Stimulated activated effector memory CD8-positive, alpha-beta T cell treated with anti-CD3 and anti-CD28 coated beads, Interleukin-12 subunit alpha, Interleukin-12 subunit beta, amount 100 ng/mL, for 72 hours (primary cell): ENCODE measurements around the gene SLIT1.
"Not testable (repeated sequence)": the region's sequence is repeated elsewhere in the genome, so short reads cannot be mapped to it uniquely, and the experiment has no call there.

Experiments used
- ATAC-seq: fragments of 150-1000 bp; cut with Tn5 transposase; 2 replicates; pipeline ENCODE4 v1.10.0; 2021
- DNase-seq, 2 donors: peaks; one replicate each; pipeline ENCODE4 v3.0.0; 2021 to 2022; ENCODE audit warnings: low spot score in 2 of 2
- H3K27ac Mint-ChIP-seq: one replicate; pipeline ENCODE4 v1.8.0; 2022; ENCODE audit warnings: mild to moderate bottlenecking, mixed read lengths
- H3K36me3 Mint-ChIP-seq: one replicate; pipeline ENCODE4 v1.8.0; 2022; ENCODE audit warnings: mild to moderate bottlenecking, mixed read lengths
- H3K4me1 Mint-ChIP-seq: one replicate; pipeline ENCODE4 v1.8.0; 2022; ENCODE audit warnings: mixed read lengths
- H3K4me3 Mint-ChIP-seq: one replicate; pipeline ENCODE4 v1.8.0; 2022; ENCODE audit warnings: mild to moderate bottlenecking, mixed read lengths
- H3K9me3 Mint-ChIP-seq: one replicate; pipeline ENCODE4 v1.8.0; 2022; ENCODE audit warnings: mixed read lengths

SLIT1 gene

DNA sequence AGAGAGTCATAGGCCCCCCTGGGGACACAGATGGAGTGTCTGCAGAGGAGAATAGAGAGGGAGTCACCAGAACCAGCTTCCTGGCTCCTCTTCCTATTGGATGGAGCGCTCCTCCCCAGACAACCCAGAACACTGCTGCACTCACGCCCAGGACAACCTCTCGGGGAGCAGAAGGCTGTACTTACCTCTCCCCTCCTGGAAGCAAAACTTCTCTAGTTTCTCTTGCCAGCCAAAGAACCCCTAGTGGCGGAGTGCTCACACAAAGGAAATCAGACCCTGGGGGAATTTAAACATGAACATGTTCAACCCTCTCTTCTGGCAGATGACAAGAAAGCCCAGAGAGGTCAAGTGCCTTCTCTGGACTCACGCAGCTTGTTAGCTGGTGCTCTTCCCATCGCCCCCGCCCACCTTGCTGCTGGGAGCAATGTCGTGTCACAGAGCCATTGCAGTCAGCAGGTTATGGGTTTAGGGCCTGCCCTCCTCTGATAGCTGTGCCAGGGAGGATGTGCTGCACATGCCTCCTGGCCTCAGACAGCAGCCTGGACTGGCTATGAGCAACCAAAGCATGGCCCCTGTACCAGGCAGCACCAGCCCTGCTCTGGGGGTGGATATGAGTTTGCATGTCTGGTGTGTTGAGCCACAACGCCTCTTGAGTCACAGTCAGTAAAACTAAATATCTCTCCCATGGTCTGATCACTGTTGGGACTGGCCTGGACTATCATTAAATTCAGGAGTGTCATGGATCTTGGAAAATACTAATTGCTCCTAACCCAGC is 84.4 kb downstream of the SLIT1 start:
- ATAC-seq = peak; percentile 43

DNA sequence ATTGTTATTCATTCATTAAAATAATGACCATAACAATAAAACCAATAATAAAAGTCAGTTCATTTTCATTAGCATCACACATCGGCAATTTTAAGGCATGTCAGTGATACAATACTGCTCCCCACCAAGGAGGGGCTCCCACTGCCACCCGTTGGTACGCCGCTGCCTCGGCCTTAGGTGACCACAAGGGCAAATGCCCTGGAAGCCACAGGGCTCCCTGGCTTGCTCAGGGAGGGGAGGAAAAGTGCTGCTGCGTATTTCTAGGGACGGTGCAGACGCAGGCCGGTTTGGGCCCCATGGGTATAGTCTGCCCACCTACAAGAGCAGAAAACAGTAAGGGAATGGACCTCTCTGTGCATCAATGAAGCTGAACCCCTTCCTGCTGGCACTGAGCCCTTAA is 85.1 kb downstream of the SLIT1 start:
- no peak overlapping the region for H3K4me3 Mint-ChIP-seq
- DNase-seq (no peak), ATAC-seq (no peak)
- peaks cover 6% of the 10 kb centered on the region for H3K36me3 Mint-ChIP-seq
- peaks cover 41% of the 10 kb centered on the region for H3K4me1 Mint-ChIP-seq
- no peaks in the 10 kb centered on the region for H3K9me3 Mint-ChIP-seq
- H3K27ac Mint-ChIP-seq = no peak overlapping the region

More for the DNA sequence above, 84.4 kb downstream of the SLIT1 start:
- DNase-seq = no peak
- H3K4me1 Mint-ChIP-seq = peaks cover 34% of the 10 kb centered on the region
- H3K36me3 Mint-ChIP-seq = peaks cover 2% of the 10 kb centered on the region
- no peak overlapping the region for H3K4me3 Mint-ChIP-seq
- H3K27ac Mint-ChIP-seq = no peak overlapping the region
- H3K9me3 Mint-ChIP-seq = no peaks in the 10 kb centered on the region

DNA sequence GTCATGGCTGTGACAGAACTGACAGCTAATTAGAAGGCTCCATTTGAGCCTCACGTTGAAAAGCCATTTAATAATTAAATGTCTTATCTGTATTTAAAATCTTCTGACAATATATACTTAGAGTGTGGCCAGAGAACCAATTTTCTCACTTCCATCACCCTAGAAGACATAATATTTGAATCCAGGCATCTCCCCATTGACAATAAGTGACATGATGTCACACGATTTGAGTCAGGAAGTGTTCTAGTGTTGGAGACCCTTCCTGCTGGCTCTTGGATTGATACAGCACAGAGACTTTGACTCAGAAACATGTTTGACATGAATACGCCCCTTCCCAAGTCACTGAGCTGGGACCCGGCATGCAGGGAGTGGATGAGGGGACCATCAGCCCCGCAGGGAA is 85.9 kb downstream of the SLIT1 start:
- no peak for DNase-seq
- no peak for ATAC-seq
- Mint-ChIP-seq H3K9me3 (no peaks in the 10 kb centered on the region), H3K4me1 (peaks cover 48% of the 10 kb centered on the region), H3K27ac (no peak overlapping the region), H3K36me3 (peaks cover 6% of the 10 kb centered on the region), H3K4me3 (no peak overlapping the region)

DNA sequence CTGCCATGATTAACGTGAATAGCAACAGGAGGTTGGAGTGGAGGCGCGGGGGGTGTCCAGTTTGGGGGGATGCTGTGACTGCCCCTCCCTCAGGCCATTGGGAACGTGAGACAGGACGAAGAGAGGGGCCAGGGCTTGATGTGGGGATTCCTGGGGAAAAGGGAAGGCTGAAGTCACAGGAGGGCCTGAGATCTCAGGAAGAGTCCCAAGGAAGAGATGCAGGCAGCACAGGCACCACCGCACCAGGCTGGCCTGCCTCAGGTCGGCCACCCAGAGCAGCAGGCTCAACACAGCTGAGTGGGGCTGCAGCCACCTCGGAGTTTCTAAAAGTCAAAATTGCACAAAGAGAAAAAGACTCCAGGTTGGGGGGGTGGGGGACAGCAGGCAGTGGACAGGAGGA is 86.7 kb downstream of the SLIT1 start:
- Mint-ChIP-seq H3K4me3 (no peak overlapping the region), H3K4me1 (peaks cover 49% of the 10 kb centered on the region), H3K36me3 (peaks cover 6% of the 10 kb centered on the region), H3K9me3 (no peaks in the 10 kb centered on the region), H3K27ac (no peak overlapping the region)
- ATAC-seq (no peak), DNase-seq (no peak)

DNA sequence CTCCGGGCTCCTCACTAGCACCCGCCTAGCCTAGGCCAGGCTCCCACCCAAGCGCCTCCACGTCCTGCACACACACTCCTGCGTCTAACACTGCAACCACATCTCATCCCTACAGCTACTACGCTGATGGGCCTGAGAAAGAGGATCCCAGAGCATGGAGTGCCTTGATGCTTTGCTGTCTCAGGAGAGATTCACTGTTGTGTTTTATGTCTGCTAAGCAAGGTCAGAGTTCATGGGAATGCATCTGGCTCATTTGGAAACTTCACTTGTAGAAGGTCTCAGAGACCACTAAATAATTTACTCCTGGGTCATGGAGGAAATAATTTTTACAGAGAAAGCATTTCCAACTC is 88.7 kb downstream of the SLIT1 start:
- peak overlapping the region; percentile 61 for H3K4me3 Mint-ChIP-seq
- H3K27ac Mint-ChIP-seq = no peak overlapping the region
- peaks cover 6% of the 10 kb centered on the region for H3K36me3 Mint-ChIP-seq
- ATAC-seq (no peak), DNase-seq (no peak)
- peaks cover 54% of the 10 kb centered on the region for H3K4me1 Mint-ChIP-seq
- H3K9me3 Mint-ChIP-seq = no peaks in the 10 kb centered on the region

DNA sequence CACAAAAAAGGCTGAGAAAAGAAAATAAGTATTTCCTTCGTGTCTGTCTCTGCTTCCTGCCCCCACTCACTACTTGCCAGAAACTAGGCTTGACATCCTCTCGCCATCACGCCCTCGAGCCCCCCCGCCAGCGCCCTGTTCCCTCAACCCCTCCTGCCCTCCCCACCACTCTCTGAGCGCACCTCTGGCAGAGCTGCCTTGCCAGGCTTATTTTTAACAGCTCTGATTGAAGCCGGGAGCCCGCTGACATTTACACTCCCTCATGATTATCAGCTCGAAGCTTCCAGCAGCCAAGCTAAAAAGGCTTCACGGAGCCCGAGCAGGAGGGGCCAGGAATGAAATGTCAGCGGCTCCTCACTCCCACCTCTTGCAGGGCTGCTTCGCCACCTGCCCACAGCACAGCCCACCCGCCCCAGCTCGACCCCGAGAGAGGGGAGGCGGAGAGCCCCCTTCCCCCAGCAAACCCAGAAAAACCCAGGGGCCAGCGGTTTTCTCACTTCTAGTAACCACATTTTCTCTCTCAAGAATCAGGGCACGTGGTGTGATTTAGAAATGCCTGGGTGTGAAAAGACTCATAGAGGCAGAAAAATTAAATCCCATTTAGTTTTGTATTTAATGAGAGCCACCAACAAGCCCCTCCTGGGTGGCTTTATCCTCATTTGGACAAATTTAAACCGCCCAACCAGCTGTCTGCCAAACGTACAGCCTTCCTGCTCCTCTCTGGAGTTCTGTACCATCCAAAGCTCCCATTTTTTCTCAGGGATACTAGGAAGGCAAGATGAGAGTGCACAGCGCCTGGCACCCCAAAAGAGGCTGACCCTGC is 89.3 kb downstream of the SLIT1 start:
- DNase-seq = peak; percentile 10 to 68
- Mint-ChIP-seq H3K9me3 (no peaks in the 10 kb centered on the region), H3K4me1 (peaks cover 50% of the 10 kb centered on the region), H3K4me3 (peak overlapping the region; percentile 61), H3K36me3 (peaks cover 6% of the 10 kb centered on the region), H3K27ac (no peak overlapping the region)
- peak; percentile 76 for ATAC-seq

DNA sequence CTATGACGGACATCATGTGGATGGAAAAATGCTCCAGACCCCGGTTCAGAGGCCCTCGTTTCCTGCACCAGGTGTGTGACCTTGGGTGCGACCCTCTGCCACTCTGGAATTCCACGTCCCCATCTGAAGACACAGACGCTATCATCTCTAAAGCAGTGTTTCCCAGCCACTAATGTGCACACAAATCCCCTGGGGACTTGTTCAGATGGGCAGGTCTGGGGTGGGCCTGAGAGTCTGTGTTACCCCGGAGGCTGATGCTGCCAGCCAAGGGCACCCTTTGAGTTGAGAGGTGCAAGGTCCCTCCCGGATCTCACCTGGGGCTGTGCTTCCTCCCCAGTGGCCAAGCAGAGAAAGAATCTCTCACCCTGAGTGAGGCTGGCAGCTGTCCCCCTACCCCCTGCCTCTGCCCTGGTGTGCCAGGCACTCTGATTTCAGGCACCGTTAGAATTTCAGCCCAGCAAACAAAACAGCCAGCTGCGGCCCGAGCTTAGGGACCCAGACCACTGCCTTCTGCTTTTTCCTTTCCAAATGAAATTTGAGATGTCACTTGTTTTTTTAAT is 90.0 kb downstream of the SLIT1 start:
- peak; percentile 42 for ATAC-seq
- Mint-ChIP-seq H3K27ac (no peak overlapping the region), H3K4me1 (peaks cover 50% of the 10 kb centered on the region), H3K4me3 (peak overlapping the region; percentile 61), H3K36me3 (peaks cover 6% of the 10 kb centered on the region), H3K9me3 (no peaks in the 10 kb centered on the region)
- no peak for DNase-seq

DNA sequence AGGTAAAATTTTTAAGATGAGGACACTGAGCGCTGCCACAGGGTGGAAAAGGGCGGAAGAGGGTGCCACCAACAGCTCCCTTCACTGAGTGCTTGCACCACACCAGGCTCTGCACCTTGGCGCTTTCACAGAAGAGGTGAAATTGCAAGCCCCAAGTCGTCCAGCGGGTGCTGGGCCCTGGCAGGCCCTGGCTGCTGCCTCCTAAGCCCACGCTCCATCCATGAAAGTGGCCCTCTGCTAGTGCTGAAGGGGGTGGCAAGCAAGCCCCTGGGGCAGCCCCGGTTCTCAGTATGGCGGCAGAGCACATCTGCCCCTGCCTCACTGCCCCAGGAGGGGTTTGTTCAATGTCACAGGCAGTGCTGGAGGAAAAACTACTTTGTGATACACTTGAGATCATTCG is 95.1 kb downstream of the SLIT1 start:
- Mint-ChIP-seq H3K36me3 (no peaks in the 10 kb centered on the region), H3K27ac (no peak overlapping the region), H3K4me3 (no peak overlapping the region), H3K9me3 (no peaks in the 10 kb centered on the region), H3K4me1 (peaks cover 19% of the 10 kb centered on the region)
- no peak for ATAC-seq
- DNase-seq = no peak

DNA sequence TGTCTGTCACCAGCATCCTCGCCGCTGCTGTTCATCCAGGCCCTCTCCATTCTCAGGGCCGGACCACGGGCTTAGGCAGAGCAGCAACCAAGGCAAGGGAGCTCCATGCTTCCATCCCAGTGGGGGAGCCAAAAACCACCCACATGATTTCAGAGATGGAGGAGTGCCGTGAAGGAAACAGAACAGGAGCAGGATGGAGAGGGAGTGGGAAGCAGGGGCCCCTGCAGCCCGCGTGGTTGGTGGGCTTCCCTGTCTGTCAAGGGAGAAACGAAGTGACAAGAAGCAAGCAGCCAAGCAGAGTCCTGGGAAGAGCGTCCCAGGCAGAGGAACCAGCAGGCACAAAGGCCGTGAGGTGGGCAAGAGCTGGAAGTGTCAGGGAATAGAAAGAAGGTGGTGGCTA is 95.7 kb downstream of the SLIT1 start:
- ATAC-seq (no peak), DNase-seq (no peak)
- H3K4me1 Mint-ChIP-seq = peaks cover 13% of the 10 kb centered on the region
- H3K9me3 Mint-ChIP-seq = no peaks in the 10 kb centered on the region
- H3K36me3 Mint-ChIP-seq = no peaks in the 10 kb centered on the region
- no peak overlapping the region for H3K27ac Mint-ChIP-seq
- no peak overlapping the region for H3K4me3 Mint-ChIP-seq

DNA sequence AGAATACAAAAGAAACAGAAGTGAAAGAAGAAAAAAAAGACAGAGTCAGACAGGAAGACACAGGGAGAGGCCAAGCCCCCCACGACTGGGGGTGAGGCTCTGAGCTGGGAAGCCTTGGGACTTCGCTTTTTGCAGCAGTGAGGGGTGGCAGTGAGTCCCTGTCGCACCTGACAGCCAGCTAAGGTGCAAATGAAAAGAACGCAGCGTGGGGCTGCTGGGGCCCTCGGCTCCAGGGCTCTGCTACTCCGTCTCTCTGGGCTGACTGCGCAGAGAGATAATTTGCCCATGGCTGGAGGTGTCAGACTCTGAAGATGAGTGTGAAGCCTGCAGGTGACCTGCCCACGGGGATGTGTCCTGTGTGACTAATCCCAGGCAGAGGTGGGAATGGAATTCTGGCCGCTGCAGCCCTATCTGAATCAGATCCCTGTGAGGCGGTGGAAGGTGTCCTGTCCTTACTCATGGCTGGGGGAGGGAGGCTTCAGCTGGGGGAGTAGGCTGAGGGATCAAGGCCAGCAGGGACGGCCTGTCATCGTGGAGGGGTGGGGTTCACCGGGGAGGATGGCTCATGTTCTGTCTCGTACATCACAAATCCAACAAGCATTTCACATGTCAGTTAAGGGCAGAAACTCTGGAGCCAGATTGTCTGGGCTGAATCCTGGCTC is 96.4 kb downstream of the SLIT1 start:
- no peaks in the 10 kb centered on the region for H3K36me3 Mint-ChIP-seq
- peaks cover 11% of the 10 kb centered on the region for H3K4me1 Mint-ChIP-seq
- no peak for ATAC-seq
- H3K4me3 Mint-ChIP-seq = no peak overlapping the region
- no peak overlapping the region for H3K27ac Mint-ChIP-seq
- H3K9me3 Mint-ChIP-seq = no peaks in the 10 kb centered on the region
- no peak for DNase-seq

DNA sequence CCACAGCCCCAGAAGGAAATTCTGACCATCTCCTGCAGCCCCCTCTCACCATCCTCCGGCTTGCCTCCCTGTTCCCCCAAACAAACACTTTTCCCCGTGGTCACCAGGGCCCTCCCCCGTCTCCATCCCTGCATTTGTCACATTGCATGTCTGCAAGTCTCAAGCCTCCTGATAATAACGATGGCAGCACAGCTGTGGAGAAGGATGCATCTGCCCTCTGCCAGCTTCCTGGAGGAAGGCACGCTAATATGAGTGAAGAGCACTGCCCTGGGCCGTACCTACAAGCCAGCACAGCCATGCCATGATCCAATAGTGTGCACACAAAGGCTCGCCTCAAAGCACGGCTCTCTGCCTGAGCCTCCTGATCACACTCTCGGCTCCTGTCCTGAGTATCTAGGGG is 98.5 kb downstream of the SLIT1 start:
- no peaks in the 10 kb centered on the region for H3K9me3 Mint-ChIP-seq

DNA sequence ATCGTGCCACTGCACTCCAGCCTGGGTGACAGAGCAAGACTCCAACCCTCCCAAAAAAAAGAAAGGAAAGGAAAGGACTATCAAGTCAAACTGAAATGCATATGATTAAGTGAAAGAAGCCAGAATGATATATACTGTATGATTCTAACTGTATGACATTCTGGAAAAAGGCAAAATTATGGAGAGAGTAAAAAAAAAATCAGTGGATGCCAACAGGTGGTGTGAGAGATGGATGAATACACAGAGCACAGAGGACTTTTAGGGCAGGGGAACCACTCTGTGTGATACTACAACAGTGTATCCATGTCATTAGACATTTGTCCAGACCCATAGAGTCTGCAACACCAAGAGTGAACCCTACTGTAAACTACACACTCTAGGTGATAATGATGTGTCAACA is 99.2 kb downstream of the SLIT1 start:
- DNase-seq (no peak), ATAC-seq (no peak)
- no peaks in the 10 kb centered on the region for H3K9me3 Mint-ChIP-seq
- peaks cover 6% of the 10 kb centered on the region for H3K4me1 Mint-ChIP-seq
- H3K27ac Mint-ChIP-seq = no peak overlapping the region
- H3K36me3 Mint-ChIP-seq = no peaks in the 10 kb centered on the region
- no peak overlapping the region for H3K4me3 Mint-ChIP-seq

More for the DNA sequence above, 98.5 kb downstream of the SLIT1 start:
- no peak overlapping the region for H3K4me3 Mint-ChIP-seq
- H3K27ac Mint-ChIP-seq = no peak overlapping the region
- no peak for DNase-seq
- no peak for ATAC-seq
- peaks cover 6% of the 10 kb centered on the region for H3K4me1 Mint-ChIP-seq
- H3K36me3 Mint-ChIP-seq = no peaks in the 10 kb centered on the region

DNA sequence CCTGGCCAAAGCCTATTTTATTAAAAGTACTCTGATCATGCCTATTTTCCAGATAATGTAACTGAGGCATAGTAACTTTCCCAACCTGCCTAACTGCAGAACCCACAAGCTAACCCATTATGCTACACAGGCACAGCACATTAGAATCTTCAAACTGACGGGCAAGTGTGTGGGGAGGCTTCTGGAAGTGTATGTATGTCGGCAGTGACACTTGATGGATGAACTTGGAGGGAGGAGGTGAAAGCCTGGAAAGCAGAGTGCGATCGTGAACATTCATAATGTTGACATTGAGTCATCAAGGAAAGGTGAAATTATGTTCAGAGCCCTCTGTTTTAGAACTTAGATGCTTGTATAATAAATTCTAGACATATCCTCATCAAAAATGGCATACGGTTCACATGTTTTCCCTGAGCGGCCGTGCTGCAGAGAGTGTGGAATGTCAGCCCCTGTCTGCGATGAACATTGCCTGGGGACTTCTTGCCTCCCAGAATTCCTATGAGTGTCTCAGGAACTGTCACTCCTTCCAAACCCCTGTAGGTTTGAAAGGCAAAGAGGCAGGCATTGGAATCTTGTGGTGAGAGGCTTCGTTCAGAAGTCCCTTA is 102.4 kb downstream of the SLIT1 start:
- no peak for ATAC-seq
- no peak overlapping the region for H3K4me3 Mint-ChIP-seq
- H3K27ac Mint-ChIP-seq = no peak overlapping the region
- H3K4me1 Mint-ChIP-seq = no peaks in the 10 kb centered on the region
- no peak for DNase-seq
- no peaks in the 10 kb centered on the region for H3K36me3 Mint-ChIP-seq
- no peaks in the 10 kb centered on the region for H3K9me3 Mint-ChIP-seq

DNA sequence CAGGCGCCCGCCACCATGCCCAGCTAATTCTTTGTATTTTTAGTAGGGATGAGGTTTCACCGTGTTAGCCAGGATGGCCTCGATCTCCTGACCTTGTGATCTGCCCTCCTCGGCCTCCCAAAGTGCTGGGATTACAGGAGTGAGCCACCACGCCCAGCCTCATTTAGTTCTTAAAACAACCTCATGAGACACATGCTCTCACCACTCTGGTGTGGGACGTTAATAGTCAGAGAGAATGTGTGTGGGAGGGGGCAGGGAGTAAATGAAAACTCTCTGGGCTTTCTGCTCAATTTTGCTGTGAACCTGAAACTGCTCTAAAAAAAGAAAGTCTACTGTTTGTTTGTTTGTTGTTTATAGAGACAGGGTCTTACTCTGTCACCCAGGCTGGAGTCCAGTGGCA is 103.2 kb downstream of the SLIT1 start:
- H3K4me3 Mint-ChIP-seq, H3K36me3 Mint-ChIP-seq, H3K27ac Mint-ChIP-seq, H3K4me1 Mint-ChIP-seq, DNase-seq, ATAC-seq, H3K9me3 Mint-ChIP-seq: not testable (repeated sequence)

DNA sequence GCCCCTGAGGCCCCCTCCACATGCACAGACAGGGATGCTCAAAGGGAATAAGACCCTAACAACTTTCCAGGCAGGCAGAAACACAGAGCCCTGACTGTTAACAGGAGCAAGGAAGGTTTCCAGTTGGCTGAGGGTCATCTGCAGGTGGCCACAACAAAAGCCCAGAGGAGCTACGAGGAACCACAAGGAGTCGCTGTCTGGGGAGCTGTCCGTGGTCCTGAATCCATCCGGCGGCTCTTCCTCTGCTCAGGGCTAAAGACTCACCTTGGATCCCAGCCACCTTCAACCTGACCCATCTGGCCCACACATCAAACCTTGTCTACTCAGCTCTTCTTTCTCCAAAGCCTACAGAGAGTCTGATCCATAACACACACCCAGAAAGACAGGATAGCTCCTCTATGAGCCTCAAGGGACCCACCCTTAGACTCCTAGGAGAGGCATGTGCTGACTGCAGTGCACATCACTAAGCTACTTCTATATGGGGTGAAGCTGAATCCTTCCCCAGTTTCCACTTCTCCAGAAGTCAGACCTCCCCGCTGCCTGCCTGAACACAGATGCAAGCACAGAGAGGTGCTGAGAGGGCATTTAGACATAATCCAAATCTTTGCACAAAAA is 104.0 kb downstream of the SLIT1 start:
- ATAC-seq = peak; percentile 68
- no peak overlapping the region for H3K27ac Mint-ChIP-seq
- H3K9me3 Mint-ChIP-seq = no peaks in the 10 kb centered on the region
- DNase-seq = peak; percentile 63 to 79
- H3K4me3 Mint-ChIP-seq = no peak overlapping the region
- no peaks in the 10 kb centered on the region for H3K36me3 Mint-ChIP-seq
- H3K4me1 Mint-ChIP-seq = no peaks in the 10 kb centered on the region
